Fibroblast of villous mesenchyme (primary cell): ENCODE measurements around the gene CD276. TPM values are rescaled to one million over a fixed set of nuclear protein-coding genes. Genes with fewer than 3 reads are reported as not detected.
A peak's percentile ranks its signal among the peaks of the same experiment; 100 is the strongest.

ENCODE experiments used
- DNase-seq: peaks from one replicate; pipeline ENCODE4 v3.0.0-alpha.2; 2010; ENCODE audit warnings: low read depth
- H3K4me3 ChIP-seq: 2 replicates; pipeline ENCODE4 v1.5.1; 2011; ENCODE audit warnings: low read depth, mild to moderate bottlenecking, low read length
- CTCF ChIP-seq: IDR thresholded peaks from 2 replicates; pipeline ENCODE4 v1.5.1; 2012; ENCODE audit warnings: low read depth, mild to moderate bottlenecking, low read length; ENCODE audit not compliant: insufficient read depth
- total RNA-seq: library from RNA; depleted of rRNA; stranded (reverse); fragments of >200 nt; gene quantifications from 2 replicates; pipeline ENCODE4 v1.2.3, GENCODE V29; 2012

The CD276 gene
- total RNA-seq, 1 donor, result 81.2 TPM

- no peak for TF ChIP-seq CTCF
- no peak overlapping the region for H3K4me3 ChIP-seq
- DNase-seq, result no peak
Observed at GRCh38 chr15:73710321-73710720, 26.1 kb downstream of the CD276 start.

- H3K4me3 ChIP-seq, result no peak overlapping the region
- TF ChIP-seq CTCF, result no peak
- DNase-seq, result no peak
Observed at GRCh38 chr15:73711526-73711925, 27.3 kb downstream of the CD276 start.

- H3K4me3 ChIP-seq, result no peak overlapping the region
- no peak for DNase-seq
- TF ChIP-seq CTCF, result peak; percentile 17
Observed at GRCh38 chr15:73712107-73712506, 27.9 kb downstream of the CD276 start.

GRCh38 chr15:73714695-73715301 lies 30.6 kb downstream of the CD276 start:
- DNase-seq, result no peak
- H3K4me3 ChIP-seq, result no peak overlapping the region
- TF ChIP-seq CTCF, result no peak

GRCh38 chr15:73715417-73715816 lies 31.2 kb downstream of the CD276 start:
- no peak for TF ChIP-seq CTCF
- no peak for DNase-seq
- H3K4me3 ChIP-seq, result no peak overlapping the region

- no peak for DNase-seq
- no peak for TF ChIP-seq CTCF
- H3K4me3 ChIP-seq, result no peak overlapping the region
Observed at GRCh38 chr15:73716417-73716816, 32.2 kb downstream of the CD276 start.

GRCh38 chr15:73717206-73717605 lies 33.0 kb downstream of the CD276 start:
- TF ChIP-seq CTCF, result no peak
- H3K4me3 ChIP-seq, result no peak overlapping the region
- peak; percentile 5 for DNase-seq
